GM19099 (cell line): Measurements from ENCODE around the gene COQ4.

Experiments used
- POLR2A ChIP-seq: IDR thresholded peaks from 3 replicates; pipeline ENCODE4 v1.6.1; 2011; ENCODE audit warnings: low read depth; ENCODE audit not compliant: insufficient read length; ENCODE audit errors: extremely low read depth

Gene COQ4

GRCh38 chr9:128335914-128336313, 13.3 kb downstream of the COQ4 start:
- TF ChIP-seq POLR2A = no peak

GRCh38 chr9:128337936-128338335, 15.3 kb downstream of the COQ4 start:
- TF ChIP-seq POLR2A = no peak

- peak; percentile 46 for TF ChIP-seq POLR2A
Observed at GRCh38 chr9:128339761-128340690, 17.4 kb downstream of the COQ4 start, which contains the start of gene SLC27A4. Gene SLC27A4, plus strand, starts transcription at chr9:128340527. Its CDS starts 2,606 bp downstream, at chr9:128343133.

- TF ChIP-seq POLR2A = no peak
Observed at GRCh38 chr9:128340691-128341434, 18.2 kb downstream of the COQ4 start.

- TF ChIP-seq POLR2A = no peak
Observed at GRCh38 chr9:128341435-128341849, 18.8 kb downstream of the COQ4 start.

GRCh38 chr9:128342971-128343680, 20.5 kb downstream of the COQ4 start:
- TF ChIP-seq POLR2A = no peak

- TF ChIP-seq POLR2A = no peak
Observed at GRCh38 chr9:128343855-128344254, 21.2 kb downstream of the COQ4 start.

- no peak for TF ChIP-seq POLR2A
Observed at GRCh38 chr9:128344931-128345605, 22.4 kb downstream of the COQ4 start.

- TF ChIP-seq POLR2A = no peak
Observed at GRCh38 chr9:128349125-128349524, 26.5 kb downstream of the COQ4 start.

- no peak for TF ChIP-seq POLR2A
Observed at GRCh38 chr9:128349772-128350171, 27.1 kb downstream of the COQ4 start.

- no peak for TF ChIP-seq POLR2A
Observed at GRCh38 chr9:128355451-128355850, 32.8 kb downstream of the COQ4 start.

GRCh38 chr9:128358090-128358489, 35.5 kb downstream of the COQ4 start:
- TF ChIP-seq POLR2A = no peak

- TF ChIP-seq POLR2A = no peak
Observed at GRCh38 chr9:128358861-128359260, 36.2 kb downstream of the COQ4 start.

- TF ChIP-seq POLR2A = no peak
Observed at GRCh38 chr9:128360826-128361225, 38.2 kb downstream of the COQ4 start.
